ENCODE results near the gene TEK.

Gene TEK

DNA sequence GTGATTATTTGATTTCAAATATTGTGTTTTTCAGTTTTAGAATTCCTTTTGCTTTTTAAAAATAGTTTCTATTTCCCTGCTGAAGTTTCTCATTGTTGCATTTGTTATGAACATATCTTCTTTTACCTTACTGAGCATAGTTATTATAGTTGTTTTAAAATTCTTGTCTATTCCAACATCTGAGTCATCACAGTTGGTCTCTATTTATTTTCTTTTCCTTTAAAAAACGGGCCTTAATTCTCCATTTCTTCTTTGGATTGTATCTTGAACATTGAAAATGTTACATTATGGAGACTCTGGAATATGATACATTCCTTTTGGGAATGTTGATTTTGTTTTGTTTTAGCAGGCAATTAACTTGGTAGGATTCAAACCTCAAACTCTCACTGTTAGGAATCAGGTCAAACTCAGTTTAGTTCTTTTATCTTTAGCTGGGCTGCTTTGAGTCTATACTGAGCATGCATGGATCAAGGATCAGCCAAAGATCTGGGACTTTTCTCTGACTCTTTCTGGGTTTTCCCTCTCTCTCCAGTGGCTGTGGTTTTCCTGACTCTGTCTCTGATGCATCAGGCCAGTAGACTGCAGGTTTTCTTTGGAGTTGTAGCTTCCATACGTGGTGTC, 70.3 kb downstream of the TEK start:
- no peak for DNase-seq (ENCODE audit: low spot score)

DNA sequence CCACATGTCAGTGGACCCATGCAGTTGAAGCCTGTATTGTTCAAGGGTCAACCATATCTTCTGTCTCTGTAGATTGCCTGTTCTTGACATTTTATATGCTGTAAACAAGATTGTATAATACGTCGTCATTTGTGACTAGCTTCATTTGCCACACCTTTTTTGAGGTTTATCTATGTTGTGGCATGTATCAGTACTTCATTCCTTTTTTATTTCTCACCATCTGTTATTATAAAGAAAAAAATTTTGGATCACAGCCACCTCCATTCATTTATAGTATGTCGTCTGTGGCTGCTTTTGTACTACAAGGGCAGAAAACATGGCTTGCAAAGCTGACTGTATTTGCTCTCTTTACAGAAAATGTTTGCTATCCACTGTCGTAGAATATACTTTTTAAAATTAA, 72.4 kb downstream of the TEK start:
- DNase-seq (ENCODE audit: low spot score) = no peak

DNA sequence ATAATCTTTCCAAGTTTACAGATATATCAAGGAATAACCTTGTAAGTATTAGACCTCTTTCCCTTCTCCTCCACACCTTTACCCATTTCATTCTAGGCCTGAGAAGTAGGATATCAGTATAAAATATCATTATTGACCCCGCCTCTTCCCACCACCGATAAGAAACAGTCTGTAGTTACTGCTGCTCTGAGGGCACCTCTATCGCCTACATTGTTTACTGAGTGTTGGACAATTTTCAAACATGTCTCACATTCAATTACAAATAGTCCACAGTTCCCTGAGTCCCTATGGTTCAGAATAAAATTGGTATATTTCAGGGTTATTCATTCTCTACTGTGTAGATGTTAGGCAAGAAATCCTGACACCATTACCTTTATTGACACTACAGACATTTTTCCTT, 73.4 kb downstream of the TEK start:
- DNase-seq (ENCODE audit: low spot score) = no peak

DNA sequence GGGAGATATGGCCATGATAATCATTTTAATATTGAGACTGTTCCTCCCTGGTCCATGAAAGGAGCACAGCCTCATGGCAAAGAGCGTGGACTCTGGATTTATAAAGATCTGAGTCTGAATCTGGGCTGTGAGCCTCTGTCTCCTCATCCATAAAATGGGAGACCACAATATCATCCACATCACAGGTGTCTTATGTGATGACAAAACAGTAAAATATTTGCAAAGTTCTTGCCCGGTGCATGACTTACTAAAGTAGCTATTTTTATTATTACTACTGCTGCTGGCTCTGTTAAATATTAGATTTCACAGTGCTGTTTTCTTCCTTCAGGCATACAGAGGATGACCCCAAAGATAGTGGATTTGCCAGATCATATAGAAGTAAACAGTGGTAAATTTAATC, 74.1 kb downstream of the TEK start:
- DNase-seq (ENCODE audit: low spot score) = no peak

DNA sequence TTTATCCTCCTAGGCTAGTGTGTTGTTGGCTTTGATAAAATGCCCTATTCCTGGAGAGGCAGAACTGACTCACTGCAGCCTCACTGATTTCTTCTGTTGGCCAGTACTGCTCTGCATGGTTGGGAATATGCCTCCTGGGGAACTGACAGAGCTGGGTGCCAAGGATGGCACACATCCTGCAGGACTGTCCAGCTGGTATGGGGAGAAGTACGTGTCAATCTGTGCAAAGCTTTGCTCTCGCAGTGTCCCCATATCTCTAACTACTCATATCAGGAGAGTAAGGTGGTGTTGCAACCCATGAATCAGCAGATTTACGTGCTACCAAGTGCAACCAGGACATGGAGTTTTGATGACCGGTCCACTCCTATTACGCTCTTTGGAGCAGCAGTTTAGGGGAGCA, 74.7 kb downstream of the TEK start:
- no peak for DNase-seq (ENCODE audit: low spot score)

DNA sequence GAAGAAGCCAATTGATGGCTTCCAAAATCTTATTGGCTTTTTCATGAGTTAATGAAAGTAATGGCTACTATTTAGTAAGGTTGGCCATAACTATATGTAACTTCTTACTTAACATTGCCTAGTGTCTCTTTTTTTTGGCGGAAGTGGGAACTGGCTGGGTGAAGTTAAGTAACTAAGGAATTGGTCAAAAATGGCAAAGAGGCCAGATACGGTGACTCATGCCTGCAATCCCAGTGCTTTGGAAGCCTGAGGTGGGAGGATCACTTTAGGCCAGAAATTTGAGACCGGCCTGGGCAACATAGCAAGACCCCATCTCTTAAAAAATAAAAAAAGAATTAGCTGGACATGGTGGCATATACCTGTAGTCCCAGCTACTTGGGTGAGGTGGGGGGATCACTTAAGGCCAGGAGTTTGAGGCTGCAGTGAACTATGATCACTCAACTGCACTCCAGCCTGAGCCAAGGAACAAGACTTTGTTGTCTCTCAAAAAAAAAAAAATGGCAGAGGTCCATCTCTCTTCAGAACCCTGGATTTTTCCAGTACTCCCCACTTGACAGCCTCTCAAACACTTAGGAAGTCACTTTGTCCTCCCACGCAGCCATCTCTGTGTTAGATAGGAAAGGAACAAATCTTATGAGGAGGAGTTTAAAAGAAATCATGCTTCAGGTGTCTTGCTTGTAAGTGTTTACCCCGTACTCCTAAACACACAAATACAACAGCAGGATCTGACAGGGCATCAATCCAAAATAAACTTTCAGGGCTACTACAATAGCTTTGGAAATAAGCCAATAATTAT, 75.7 kb downstream of the TEK start:
- DNase-seq (ENCODE audit: low spot score) = no peak

GRCh38 chr9:27188426-27188825, 79.4 kb downstream of the TEK start:
- DNase-seq (ENCODE audit: low spot score) = no peak

GRCh38 chr9:27189426-27189825, 80.4 kb downstream of the TEK start:
- DNase-seq (ENCODE audit: low spot score) = no peak

DNA sequence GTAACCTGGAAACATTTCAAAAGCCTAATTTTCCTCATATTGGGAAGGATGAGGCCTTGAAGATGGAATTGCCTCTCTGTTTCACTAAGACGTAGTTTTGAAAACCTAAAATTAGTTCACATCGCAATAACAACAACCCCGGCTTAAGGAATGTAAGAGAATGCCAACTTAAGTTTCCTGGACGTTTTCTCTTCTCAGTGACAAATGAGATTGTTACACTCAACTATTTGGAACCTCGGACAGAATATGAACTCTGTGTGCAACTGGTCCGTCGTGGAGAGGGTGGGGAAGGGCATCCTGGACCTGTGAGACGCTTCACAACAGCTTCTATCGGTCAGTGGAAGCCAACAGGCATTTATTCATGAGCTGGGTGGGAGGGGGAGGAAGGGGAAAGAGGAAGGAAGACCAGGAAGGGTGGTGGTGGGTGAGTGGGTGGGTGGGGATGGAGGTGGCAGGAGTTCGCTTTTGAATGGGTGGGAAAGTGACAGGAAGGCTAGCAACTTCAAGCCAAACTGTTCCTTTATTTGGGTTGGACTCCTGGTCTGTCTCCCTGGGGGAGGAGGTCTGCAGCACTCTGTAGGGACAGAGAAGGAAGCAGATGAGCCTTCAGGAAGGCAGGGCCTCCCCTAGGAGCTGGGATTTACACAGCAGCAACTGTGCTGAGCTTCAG, 83.4 kb downstream of the TEK start:
- no peak for DNase-seq (ENCODE audit: low spot score)

DNA sequence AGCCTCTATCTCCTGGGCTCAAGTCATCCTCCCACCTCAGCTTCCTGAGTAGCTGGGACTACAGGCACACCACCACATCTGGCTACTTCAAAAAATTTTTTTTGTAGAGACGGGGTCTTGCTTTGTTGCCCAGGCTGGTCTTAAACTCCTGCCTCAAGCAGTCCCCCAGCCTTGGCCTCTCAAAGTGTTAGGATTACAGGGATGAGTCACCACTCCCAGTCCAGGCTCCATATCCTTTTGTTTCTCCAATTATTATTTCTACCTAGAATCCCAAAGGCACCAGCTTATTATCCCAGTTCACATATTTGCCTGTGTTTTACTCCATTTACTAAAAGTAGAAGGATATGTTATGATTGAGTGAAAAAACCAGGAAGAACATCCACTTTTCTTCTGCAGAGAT, 84.9 kb downstream of the TEK start:
- no peak for DNase-seq (ENCODE audit: low spot score)

- no peak for DNase-seq (ENCODE audit: low spot score)
Measured at GRCh38 chr9:27194401-27195091, 85.5 kb downstream of the TEK start.

GRCh38 chr9:27195191-27195590, 86.2 kb downstream of the TEK start:
- DNase-seq (ENCODE audit: low spot score) = no peak

DNA sequence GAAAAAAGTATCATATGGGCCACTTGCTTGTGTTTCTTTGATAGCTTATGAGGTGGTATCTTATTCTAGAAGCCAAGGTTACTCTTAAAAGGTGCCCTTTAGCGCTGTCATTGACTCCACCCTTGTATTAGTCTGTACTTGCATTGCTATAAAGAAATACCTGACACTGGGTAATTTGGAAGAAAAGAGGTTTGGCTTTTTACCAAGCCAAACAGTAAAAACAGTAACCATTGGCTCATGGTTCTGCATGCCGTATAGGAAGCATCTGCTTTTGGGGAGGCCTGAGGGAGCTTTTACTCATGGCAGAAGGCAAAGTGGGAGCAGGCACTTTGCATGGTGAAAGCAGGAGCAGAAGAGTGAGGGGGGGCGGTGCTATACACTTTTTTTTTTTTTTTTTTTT, 87.4 kb downstream of the TEK start:
- DNase-seq (ENCODE audit: low spot score) = no peak

- DNase-seq (ENCODE audit: low spot score) = no peak
Measured at GRCh38 chr9:27198190-27198589, 89.2 kb downstream of the TEK start.

DNA sequence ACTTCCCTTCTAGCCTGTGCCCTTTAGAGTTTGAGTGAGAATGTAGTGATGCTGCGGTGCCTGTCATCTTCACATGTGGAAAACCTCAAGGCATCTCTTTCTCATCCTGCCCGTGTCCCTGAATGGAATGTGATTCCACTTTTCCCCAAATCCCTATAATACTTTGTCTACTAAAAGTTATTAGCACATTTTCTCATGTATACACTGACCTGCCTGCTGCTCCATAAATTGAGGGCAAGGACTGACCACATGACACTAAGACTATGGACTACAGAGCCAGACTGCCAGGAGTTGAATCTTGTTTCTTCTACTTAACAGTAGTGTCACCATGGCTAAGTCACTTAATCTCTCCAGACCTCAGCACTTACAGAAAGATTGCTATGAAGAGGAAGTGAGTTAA, 93.0 kb downstream of the TEK start:
- no peak for DNase-seq (ENCODE audit: low spot score)

DNA sequence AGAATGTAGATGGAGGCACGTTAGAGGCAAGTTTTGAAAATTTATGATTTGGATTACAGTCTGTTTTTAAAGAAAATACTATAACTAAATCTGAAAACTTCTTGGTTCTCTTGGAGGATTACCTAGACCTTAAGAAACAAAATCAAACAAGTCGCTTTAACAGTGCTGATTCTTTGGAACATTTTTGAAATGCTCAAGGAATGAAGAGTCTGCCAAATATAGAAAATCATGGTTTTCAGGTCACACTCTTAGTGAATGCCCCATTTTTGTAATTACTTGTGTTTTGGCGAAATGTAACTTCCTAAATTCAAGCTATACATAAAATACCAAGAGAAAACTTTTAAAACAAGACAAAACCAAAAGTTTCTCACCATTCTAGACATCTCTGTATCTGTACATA, 94.8 kb downstream of the TEK start:
- no peak for DNase-seq (ENCODE audit: low spot score)

- no peak for DNase-seq (ENCODE audit: low spot score)
Measured at GRCh38 chr9:27204578-27204977, 95.6 kb downstream of the TEK start.

GRCh38 chr9:27205198-27205597, 96.2 kb downstream of the TEK start:
- no peak for DNase-seq (ENCODE audit: low spot score)

DNA sequence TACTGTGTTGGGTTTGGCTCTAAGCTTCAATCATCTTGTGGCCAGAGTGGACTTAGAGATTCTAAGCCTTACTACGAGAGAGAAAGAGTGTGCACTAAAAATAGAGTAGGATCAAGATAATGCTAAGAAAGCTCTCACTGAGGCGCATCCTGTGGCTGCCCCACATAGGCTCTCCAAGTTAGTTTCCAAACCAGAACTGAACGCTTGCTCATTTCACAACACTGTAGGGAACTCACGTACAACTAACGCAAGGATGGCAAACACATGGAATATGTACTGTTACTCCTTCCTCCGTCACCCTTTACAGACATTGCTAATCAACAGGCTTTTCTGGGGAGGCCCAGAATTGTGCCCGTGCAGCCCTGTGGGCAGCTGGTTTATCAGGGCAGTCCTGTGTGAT, 97.0 kb downstream of the TEK start:
- no peak for DNase-seq (ENCODE audit: low spot score)

- DNase-seq (ENCODE audit: low spot score) = no peak
Measured at GRCh38 chr9:27209034-27209433, 100.0 kb downstream of the TEK start.

- no peak for DNase-seq (ENCODE audit: low spot score)
Measured at GRCh38 chr9:27210588-27210987, 101.6 kb downstream of the TEK start.

GRCh38 chr9:27212191-27212590, 103.2 kb downstream of the TEK start:
- no peak for DNase-seq (ENCODE audit: low spot score)

- no peak for DNase-seq (ENCODE audit: low spot score)
Measured at GRCh38 chr9:27212621-27213020, 103.6 kb downstream of the TEK start.
